Esophagus muscularis mucosa (tissue), 4 donors: Measurements from ENCODE around the gene CDK17. TPM values are rescaled to one million over a fixed set of nuclear protein-coding genes. Genes with fewer than 3 reads are reported as not detected.

ENCODE experiments used
- DNase-seq: peaks from one replicate; pipeline ENCODE4 v3.0.0-alpha.2; 2017; ENCODE audit errors: extremely low spot score
- H3K27ac ChIP-seq, 4 donors: fragments of 200-600 bp; sonication (generic); replicated peaks in 1 of 4; 1 replicate in 3 of 4; 2 replicates in 1 of 4; pipeline ENCODE4 v1.5.1; 2016 to 2019; ENCODE audit warnings: mild to moderate bottlenecking in 1 of 4
- H3K27me3 ChIP-seq, 4 donors: fragments of 200-600 bp; sonication (generic); one replicate each; pipeline versions ENCODE4 v1.5.1 to v1.6.0; 2016 to 2019
- H3K36me3 ChIP-seq, 4 donors: fragments of 200-600 bp; sonication (generic); one replicate each; pipeline ENCODE4 v1.5.1; 2016 to 2019
- H3K4me1 ChIP-seq, 4 donors: fragments of 200-600 bp; sonication (generic); one replicate each; pipeline ENCODE4 v1.5.1; 2016 to 2019
- H3K4me3 ChIP-seq, 4 donors: fragments of 200-600 bp; sonication (generic); 1 replicate in 2 of 4; 2 replicates in 2 of 4; pipeline ENCODE4 v1.5.1; 2016 to 2019; ENCODE audit warnings: mild to moderate bottlenecking in 4 of 4, moderate library complexity in 1 of 4
- H3K9me3 ChIP-seq, 4 donors: fragments of 200-600 bp; sonication (generic); 1 replicate in 3 of 4; 2 replicates in 1 of 4; pipeline ENCODE4 v1.5.1; 2016 to 2019
- CTCF ChIP-seq, 3 experiments: fragments of 200-600 bp in 2 of 3; fragments of 450-650 bp in 1 of 3; sonication (generic) in 2 of 3; IDR thresholded peaks; one replicate each; pipeline ENCODE4 v1.5.1; 2017 to 2019; ENCODE audit warnings: antibody characterized with exemption in 3 of 3, mild to moderate bottlenecking in 2 of 3, moderate library complexity in 1 of 3
- EP300 ChIP-seq: sonication (generic); formaldehyde crosslinking; IDR thresholded peaks from one replicate; pipeline ENCODE4 v1.6.1; 2017; ENCODE audit warnings: antibody characterized with exemption
- POLR2A ChIP-seq: fragments of 450-650 bp; IDR thresholded peaks from one replicate; pipeline ENCODE4 v1.6.1; 2017; ENCODE audit warnings: antibody characterized with exemption, moderate library complexity, mild to moderate bottlenecking, low read depth
- POLR2AphosphoS5 ChIP-seq, 2 donors: sonication (generic); formaldehyde crosslinking; IDR thresholded peaks; one replicate each; pipeline ENCODE4 v1.6.1; 2017; ENCODE audit warnings: antibody characterized with exemption in 2 of 2
- WGBS: methylation state at CpG from one replicate; pipeline ENCODE4 v1.1.5; 2018; 5-methylcytosine and 5-hydroxymethylcytosine counted together
- intact Hi-C: fragments of 100-400 bp; cut with DNase I; formaldehyde crosslinking; loops from one replicate; pipeline ENCODE4 v1.15.1; 2023
- total RNA-seq, 4 donors: library from RNA; depleted of rRNA; stranded (reverse); fragments of >200 nt; gene quantifications; one replicate each; pipeline versions ENCODE4 v1.1.0 to v1.2.1, GENCODE V29; 2016

The CDK17 gene
- total RNA-seq, 4 donors from 2014 or later, result 56.2 to 96.9 (median 68.6) TPM

- Histone ChIP-seq H3K36me3 (no peaks in the 10 kb centered on the region), H3K4me3 (no peak overlapping the region), H3K9me3 (no peaks in the 10 kb centered on the region), H3K27me3 (no peaks in the 10 kb centered on the region), H3K4me1 (peaks cover 37 to 85% (median 83%) of the 10 kb centered on the region in 4 donors), H3K27ac (peak overlapping the region in 3 of 4 donors; percentile 14 to 33 (median 18))
- DNase-seq, result no peak
- 96% methylated on average over 1 of the region's 1 CpG for WGBS
- TF ChIP-seq CTCF (IDR thresholded peaks at IDR 0.05), result no peak
- no peak for TF ChIP-seq EP300
- no peak for TF ChIP-seq POLR2AphosphoS5 (IDR thresholded peaks at IDR 0.05)
- TF ChIP-seq POLR2A, result no peak
- intact Hi-C loops, result no loop called here
These were observed 24.2 kb downstream of the CDK17 start for GRCh38 chr12:96375841-96376604.

GRCh38 chr12:96375170-96375569 lies 25.1 kb downstream of the CDK17 start:
- H3K4me1 ChIP-seq, result peaks cover 39 to 86% (median 83%) of the 10 kb centered on the region in 4 donors

GRCh38 chr12:96371790-96372699 lies 28.2 kb downstream of the CDK17 start:
- intact Hi-C loops, result no loop called here
- Histone ChIP-seq H3K4me1 (peaks cover 55 to 100% (median 92%) of the 10 kb centered on the region in 4 donors), H3K9me3 (no peaks in the 10 kb centered on the region), H3K36me3 (no peaks in the 10 kb centered on the region), H3K4me3 (no peak overlapping the region), H3K27me3 (no peaks in the 10 kb centered on the region), H3K27ac (peak overlapping the region; percentile 25 to 50 (median 31))
- no peak for DNase-seq
- WGBS, result 68% methylated on average over 2 of the region's 2 CpGs
- TF ChIP-seq POLR2AphosphoS5 (IDR thresholded peaks at IDR 0.05), result no peak
- TF ChIP-seq CTCF (IDR thresholded peaks at IDR 0.05), result no peak
- no peak for TF ChIP-seq POLR2A
- no peak for TF ChIP-seq EP300

More at GRCh38 chr12:96375170-96375569, 25.1 kb downstream of the CDK17 start:
- DNase-seq, result no peak
- intact Hi-C loops, result no loop called here
- no peak for TF ChIP-seq EP300
- TF ChIP-seq CTCF (IDR thresholded peaks at IDR 0.05), result no peak
- TF ChIP-seq POLR2A, result no peak
- TF ChIP-seq POLR2AphosphoS5 (IDR thresholded peaks at IDR 0.05), result no peak
- no peaks in the 10 kb centered on the region for H3K36me3 ChIP-seq
- H3K9me3 ChIP-seq, result no peaks in the 10 kb centered on the region
- no peak overlapping the region for H3K4me3 ChIP-seq
- H3K27ac ChIP-seq, result peak overlapping the region in 2 of 4 donors; percentile 0 to 33
- H3K27me3 ChIP-seq, result no peaks in the 10 kb centered on the region

GRCh38 chr12:96371138-96371789 lies 29.0 kb downstream of the CDK17 start:
- no peak for DNase-seq
- TF ChIP-seq CTCF (IDR thresholded peaks at IDR 0.05), result no peak
- no peak for TF ChIP-seq EP300
- no peak for TF ChIP-seq POLR2AphosphoS5 (IDR thresholded peaks at IDR 0.05)
- no peak for TF ChIP-seq POLR2A
- Histone ChIP-seq H3K4me1 (peaks cover 55 to 100% (median 93%) of the 10 kb centered on the region in 4 donors), H3K27me3 (no peaks in the 10 kb centered on the region), H3K9me3 (no peaks in the 10 kb centered on the region), H3K27ac (peak overlapping the region; percentile 25 to 50 (median 31)), H3K4me3 (no peak overlapping the region), H3K36me3 (no peaks in the 10 kb centered on the region)
- 74% methylated on average over 5 of the region's 5 CpGs for WGBS
- intact Hi-C loops, result no loop called here
